ENCODE data around the gene RNF166. TPM values are rescaled to one million over a fixed set of nuclear protein-coding genes. Genes with fewer than 3 reads are reported as not detected.

Gene RNF166
- total RNA-seq, 1 experiment from 2014 or later: 19.8 TPM

- POLR2A ChIA-PET: no interaction called here
- TF ChIP-seq SIN3A (IDR thresholded peaks at IDR 0.05; ENCODE audit: borderline replicate concordance, insufficient read depth, low read depth, low read length) (no peak), TCF7L2 (IDR thresholded peaks at IDR 0.05; ENCODE audit: low read depth, low read length) (no peak), POLR2AphosphoS5 (IDR thresholded peaks at IDR 0.05; ENCODE audit: low read depth, low read length) (no peak), REST (IDR thresholded peaks at IDR 0.05; ENCODE audit: insufficient read depth in 1 of 2, low read depth in 2 of 2, low read length in 1 of 2) (no peak), CTCF (IDR thresholded peaks at IDR 0.05) (no peak)
- Histone ChIP-seq H3K4me1 (ENCODE audit: control insufficient read depth, insufficient read depth, low read length) (peaks cover 14% of the 10 kb centered on the region), H3K27ac (ENCODE audit: low read length) (no peak overlapping the region), H3K36me3 (ENCODE audit: control insufficient read depth, insufficient read depth, low read length) (peaks cover 6% of the 10 kb centered on the region; the same call in 1 of the 2 replicates), H3K27me3 (ENCODE audit: control insufficient read depth, insufficient read depth, low read length) (no peaks in the 10 kb centered on the region), H3K4me3 (ENCODE audit: low read depth in 2 of 2, low read length in 2 of 2) (no peak overlapping the region), H3K9me3 (ENCODE audit: control insufficient read depth, insufficient read depth, low read depth, low read length) (no peaks in the 10 kb centered on the region)
- intact Hi-C loops (cut with micrococcal nuclease; ENCODE audit: unreplicated experiment) (no loop called here), in situ Hi-C loops (cut with HindIII; ENCODE audit: low pct_unique_long_range_greater_than_20kb, low sequenced_read_pairs) (no loop called here)
- no peak for ATAC-seq
- no peak for DNase-seq (ENCODE audit: low read depth, low spot score)
- CTCF ChIA-PET: no interaction called here
- BruUV-seq (replicated peaks): no TSS peak
These were observed 53.1 kb downstream of the RNF166 start for GRCh38 chr16:88653101-88653500.

- Histone ChIP-seq H3K27me3 (ENCODE audit: control insufficient read depth, insufficient read depth, low read length) (no peaks in the 10 kb centered on the region), H3K4me3 (ENCODE audit: low read depth in 2 of 2, low read length in 2 of 2) (no peak overlapping the region), H3K4me1 (ENCODE audit: control insufficient read depth, insufficient read depth, low read length) (peaks cover 14% of the 10 kb centered on the region), H3K36me3 (ENCODE audit: control insufficient read depth, insufficient read depth, low read length) (peaks cover 6% of the 10 kb centered on the region; the same call in 1 of the 2 replicates), H3K27ac (ENCODE audit: low read length) (no peak overlapping the region), H3K9me3 (ENCODE audit: control insufficient read depth, insufficient read depth, low read depth, low read length) (no peaks in the 10 kb centered on the region)
- no peak for DNase-seq (ENCODE audit: low read depth, low spot score)
- intact Hi-C loops (cut with micrococcal nuclease; ENCODE audit: unreplicated experiment): no loop called here
- BruUV-seq (replicated peaks): no TSS peak
- no peak for ATAC-seq
- in situ Hi-C loops (cut with HindIII; ENCODE audit: low pct_unique_long_range_greater_than_20kb, low sequenced_read_pairs): no loop called here
- CTCF ChIA-PET: no interaction called here
- TF ChIP-seq REST (IDR thresholded peaks at IDR 0.05; ENCODE audit: insufficient read depth in 1 of 2, low read depth in 2 of 2, low read length in 1 of 2): no peak
- TF ChIP-seq SIN3A (IDR thresholded peaks at IDR 0.05; ENCODE audit: borderline replicate concordance, insufficient read depth, low read depth, low read length): no peak
- no peak for TF ChIP-seq POLR2AphosphoS5 (IDR thresholded peaks at IDR 0.05; ENCODE audit: low read depth, low read length)
- no peak for TF ChIP-seq CTCF (IDR thresholded peaks at IDR 0.05)
- no peak for TF ChIP-seq TCF7L2 (IDR thresholded peaks at IDR 0.05; ENCODE audit: low read depth, low read length)
- POLR2A ChIA-PET: no interaction called here
These were observed 53.5 kb downstream of the RNF166 start for GRCh38 chr16:88652762-88653063.
